Panc1 (cell line): ENCODE measurements around the gene BNIP2. TPM values are rescaled to one million over a fixed set of nuclear protein-coding genes. Genes with fewer than 3 reads are reported as not detected.
A peak's percentile ranks its signal among the peaks of the same experiment; 100 is the strongest.

Experiments
- ATAC-seq: fragments of 200-7000 bp; cut with Tn5 transposase; 2 replicates; pipeline ENCODE4 v1.9.1; 2020; ENCODE audit warnings: mild to moderate bottlenecking, moderate library complexity
- BruUV-seq: library from RNA; stranded (reverse); fragments of 400-500 nt; replicated peaks from 2 replicates; lab custom pipeline; 2021; lab: Mats Ljungman, UMichigan
- CTCF ChIA-PET: fragments of 300-600 bp; sonication (Branson Sonifier 250); formaldehyde crosslinking; loops from one replicate; lab custom pipeline; 2022; ENCODE audit warnings: antibody characterized with exemption; lab: Charles Lee
- POLR2A ChIA-PET: fragments of 300-600 bp; sonication (Branson Sonifier 250); formaldehyde crosslinking; loops from one replicate; lab custom pipeline; 2022; ENCODE audit warnings: antibody characterized with exemption; lab: Charles Lee
- DNase-seq: peaks from one replicate; pipeline ENCODE4 v3.0.0-alpha.2; 2010; ENCODE audit warnings: low read depth, low spot score
- H3K27ac ChIP-seq: 2 replicates; pipeline ENCODE4 v1.5.1; 2011; ENCODE audit warnings: mild to moderate bottlenecking, low read length, inconsistent platforms
- H3K27me3 ChIP-seq: fragments of 200-500 bp; sonication (Bioruptor generic); 2 replicates; pipeline ENCODE4 v1.6.0; 2014; ENCODE audit warnings: low read length, inconsistent platforms; ENCODE audit not compliant: control insufficient read depth, insufficient read depth
- H3K36me3 ChIP-seq: fragments of 200-500 bp; sonication (Bioruptor generic); 2 replicates; pipeline ENCODE4 v1.5.1; 2014; ENCODE audit warnings: inconsistent platforms, mild to moderate bottlenecking, low read length, moderate library complexity; ENCODE audit not compliant: control insufficient read depth, insufficient read depth
- H3K4me1 ChIP-seq: 2 replicates; pipeline ENCODE4 v1.5.1; 2011; ENCODE audit warnings: inconsistent platforms, mild to moderate bottlenecking, low read length, moderate library complexity; ENCODE audit not compliant: control insufficient read depth, insufficient read depth
- H3K4me3 ChIP-seq, 2 experiments: 2 replicates each; pipeline ENCODE4 v1.5.1; 2011 to 2012; ENCODE audit warnings: low read depth in 2 of 2, low read length in 2 of 2, mild to moderate bottlenecking in 2 of 2, inconsistent platforms in 1 of 2, moderate library complexity in 1 of 2
- H3K9me3 ChIP-seq: fragments of 200-500 bp; sonication (Bioruptor generic); 2 replicates; pipeline ENCODE4 v1.5.1; 2014; ENCODE audit warnings: low read depth, mild to moderate bottlenecking, inconsistent platforms, low read length, moderate library complexity; ENCODE audit not compliant: control insufficient read depth, insufficient read depth
- CTCF ChIP-seq: fragments of 450-650 bp; IDR thresholded peaks from 2 replicates; pipeline ENCODE4 v1.5.1; 2017; ENCODE audit warnings: mild to moderate bottlenecking
- POLR2AphosphoS5 ChIP-seq: IDR thresholded peaks from 2 replicates; pipeline ENCODE4 v1.6.1; 2012; ENCODE audit warnings: mild to moderate bottlenecking, low read depth, low read length, moderate library complexity
- REST ChIP-seq, 2 experiments: IDR thresholded peaks; 2 replicates each; pipeline ENCODE4 v1.6.1; 2011 to 2012; ENCODE audit warnings: low read depth in 2 of 2, control low read depth in 1 of 2, low read length in 1 of 2, mild to moderate bottlenecking in 1 of 2, moderate library complexity in 1 of 2; ENCODE audit not compliant: insufficient read depth in 1 of 2
- SIN3A ChIP-seq: IDR thresholded peaks from 2 replicates; pipeline ENCODE4 v1.6.1; 2012; ENCODE audit warnings: low read depth, mild to moderate bottlenecking, low read length, moderate library complexity, borderline replicate concordance; ENCODE audit not compliant: insufficient read depth
- TCF7L2 ChIP-seq: IDR thresholded peaks from 2 replicates; pipeline ENCODE4 v1.6.1; 2011; ENCODE audit warnings: mild to moderate bottlenecking, low read depth, low read length, inconsistent platforms
- in situ Hi-C: cut with HindIII; loops from 2 replicates; pipeline ENCODE4 v1.10.0; 2016; ENCODE audit warnings: low sequenced_read_pairs, low pct_unique_long_range_greater_than_20kb
- intact Hi-C: fragments of 100-400 bp; cut with micrococcal nuclease; formaldehyde crosslinking; loops from one replicate; pipeline ENCODE4 v1.10.0; 2022; ENCODE audit not compliant: unreplicated experiment
- total RNA-seq: library from RNA; stranded (reverse); gene quantifications from one replicate; pipeline ENCODE4 v1.2.1, GENCODE V29; 2021; ENCODE audit not compliant: unreplicated experiment

The BNIP2 gene
- total RNA-seq, 1 experiment from 2014 or later, result 70.7 TPM

- ATAC-seq (peak; percentile 100), DNase-seq (peak; percentile 71)
- no peak for TF ChIP-seq TCF7L2
- TF ChIP-seq CTCF, result no peak
- TF ChIP-seq SIN3A, result peak; percentile 81; the same call in 1 of the 2 replicates
- peak; percentile 96 for TF ChIP-seq POLR2AphosphoS5
- TF ChIP-seq REST (IDR thresholded peaks at IDR 0.05; ENCODE audit: insufficient read depth in 1 of 2, low read depth in 2 of 2, low read length in 1 of 2), result no peak
- intact Hi-C loops, result no loop called here
- ChIA-PET POLR2A (interaction anchor here (0.5 to 1.1 kb wide), 6 partner anchors 9 to 245 kb away, joined by 3 to 12 read pairs (median 3); no protein-coding TSS in a partner anchor), CTCF (interaction anchor here (0.6 to 0.7 kb wide), 2 partner anchors 155 to 387 kb away, joined by 4 to 10 read pairs; no protein-coding TSS in a partner anchor)
- in situ Hi-C loops, result no loop called here
- no peaks in the 10 kb centered on the region for H3K27me3 ChIP-seq
- peaks cover 7% of the 10 kb centered on the region; the same call in 1 of the 2 replicates for H3K9me3 ChIP-seq
- peaks cover 10% of the 10 kb centered on the region; the same call in 1 of the 2 replicates for H3K4me1 ChIP-seq
- peak within 1 kb of the TSS; percentile 93 to 94 for H3K4me3 ChIP-seq
- peak within 1 kb of the TSS; percentile 95 for H3K27ac ChIP-seq
- H3K36me3 ChIP-seq, result peaks cover 16% of the 10 kb centered on the region
- BruUV-seq, result no TSS peak
These were observed 32.1 kb downstream of the BNIP2 start, which contains the start of gene GTF2A2 for GRCh38 chr15:59656897-59657634. GTF2A2 (minus strand) TSS chr15:59657515; CDS start chr15:59652277, 5,238 bp downstream.

- H3K36me3 ChIP-seq, result peaks cover 30% of the 10 kb centered on the region
- H3K9me3 ChIP-seq, result peaks cover 7% of the 10 kb centered on the region; the same call in 1 of the 2 replicates
- no peak for DNase-seq
- H3K4me1 ChIP-seq, result peaks cover 20% of the 10 kb centered on the region
- no peak for ATAC-seq
- ChIA-PET CTCF (no interaction called here), POLR2A (no interaction called here)
- in situ Hi-C loops, result no loop called here
- H3K27ac ChIP-seq, result no peak overlapping the region
- TF ChIP-seq SIN3A, result no peak
- TF ChIP-seq POLR2AphosphoS5, result no peak
- no peak for TF ChIP-seq CTCF
- no peak for TF ChIP-seq TCF7L2
- no peak for TF ChIP-seq REST (IDR thresholded peaks at IDR 0.05; ENCODE audit: insufficient read depth in 1 of 2, low read depth in 2 of 2, low read length in 1 of 2)
- intact Hi-C loops, result no loop called here
- no TSS peak for BruUV-seq
- no peak overlapping the region for H3K4me3 ChIP-seq
- no peaks in the 10 kb centered on the region for H3K27me3 ChIP-seq
These were observed 35.1 kb downstream of the BNIP2 start for GRCh38 chr15:59654046-59654445.
